Stimulated activated CD4-positive, alpha-beta T cell treated with anti-CD3 and anti-CD28 coated beads, Interleukin-2, amount 100 ng/mL, for 4 hours (primary cell): ENCODE measurements around the gene TIMM44.
"Not testable (repeated sequence)": the region's sequence is repeated elsewhere in the genome, so short reads cannot be mapped to it uniquely, and the experiment has no call there.

Experiments used
- DNase-seq: peaks from one replicate; pipeline ENCODE4 v3.0.0-alpha.2; 2020; ENCODE audit warnings: low read depth

Gene TIMM44

DNA sequence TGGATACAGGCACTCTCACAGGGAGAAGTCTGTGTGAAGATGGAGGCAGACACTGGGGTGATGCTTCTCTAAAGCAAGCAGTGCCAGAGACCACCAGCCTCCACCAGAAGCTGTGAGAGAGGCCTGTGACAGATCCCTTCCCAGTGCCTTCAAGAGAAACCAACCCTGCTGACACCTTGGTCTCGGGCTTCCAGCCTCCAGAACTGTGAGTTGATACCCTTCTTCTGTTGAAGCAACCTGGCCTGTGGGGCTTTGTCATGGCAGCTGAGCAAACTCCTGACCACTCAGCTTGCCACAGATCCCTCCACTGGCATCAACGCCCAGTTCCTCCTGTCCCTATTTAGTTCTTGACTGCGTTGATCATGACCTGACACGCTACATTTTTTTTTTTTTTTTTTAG lies 33.0 kb upstream of the TIMM44 start:
- DNase-seq = no peak

GRCh38 chr19:7975037-7975436 lies 31.6 kb upstream of the TIMM44 start:
- DNase-seq = no peak

GRCh38 chr19:7973883-7974282 lies 30.4 kb upstream of the TIMM44 start:
- DNase-seq = no peak

GRCh38 chr19:7971553-7972520 lies 28.4 kb upstream of the TIMM44 start:
- DNase-seq = no peak

GRCh38 chr19:7970716-7971448 lies 27.4 kb upstream of the TIMM44 start:
- no peak for DNase-seq

DNA sequence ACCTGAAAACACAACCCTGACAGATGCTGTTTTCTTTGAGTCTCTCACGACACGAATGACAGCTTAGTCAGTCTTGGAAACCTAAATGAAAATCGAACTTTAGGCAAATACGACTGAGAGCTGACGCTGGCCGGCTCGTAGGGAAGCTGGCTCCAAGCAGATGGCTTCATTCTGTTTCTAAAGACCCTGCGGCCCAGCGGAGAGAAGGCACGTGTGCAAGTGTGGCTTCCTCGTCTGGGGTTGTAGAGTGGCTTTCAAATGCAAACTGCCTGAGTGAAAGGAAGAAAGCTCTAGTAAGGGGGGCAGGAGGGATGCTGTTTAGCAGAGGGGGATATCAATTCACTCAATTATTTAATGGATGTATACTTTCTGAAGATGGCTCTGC lies 26.1 kb upstream of the TIMM44 start:
- DNase-seq = no peak

DNA sequence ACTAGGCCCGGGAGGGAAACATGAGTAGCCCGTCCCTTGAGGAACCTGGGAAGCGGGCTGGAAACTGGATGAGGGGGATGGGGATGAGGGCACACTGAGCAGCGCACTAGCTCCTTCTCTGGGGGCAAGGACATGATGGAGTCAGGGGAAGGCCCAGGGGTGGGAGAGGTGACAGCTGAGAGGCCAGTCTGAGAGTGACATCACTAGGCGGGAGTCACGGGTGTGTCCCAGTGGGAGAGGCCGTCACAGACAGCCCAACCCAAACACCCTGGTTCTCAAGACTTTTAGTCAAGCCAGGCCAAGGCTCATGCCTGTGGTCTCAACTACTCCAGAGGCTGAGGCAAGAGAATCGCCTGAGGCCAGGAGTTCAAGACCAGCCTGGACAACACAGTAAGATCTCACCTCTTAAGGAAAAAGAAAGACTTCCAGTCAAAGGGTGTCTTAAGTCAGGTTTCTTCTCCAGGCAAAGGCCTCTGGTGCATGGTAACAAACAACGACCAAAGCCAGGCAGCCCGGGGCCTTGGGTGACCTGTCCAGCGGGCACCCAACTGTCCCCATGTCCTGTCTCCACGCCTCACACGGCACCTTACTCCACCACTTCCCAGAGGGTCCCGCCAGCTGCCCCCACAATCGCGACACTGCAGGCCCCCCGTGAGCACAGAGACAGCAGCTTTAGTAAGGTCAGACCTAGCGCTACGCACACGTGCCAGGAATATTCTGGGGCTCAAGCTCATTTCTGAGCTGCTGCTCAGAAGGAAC lies 25.5 kb upstream of the TIMM44 start:
- no peak for DNase-seq

- DNase-seq = no peak
These were observed 24.7 kb upstream of the TIMM44 start for GRCh38 chr19:7968008-7968795.

DNA sequence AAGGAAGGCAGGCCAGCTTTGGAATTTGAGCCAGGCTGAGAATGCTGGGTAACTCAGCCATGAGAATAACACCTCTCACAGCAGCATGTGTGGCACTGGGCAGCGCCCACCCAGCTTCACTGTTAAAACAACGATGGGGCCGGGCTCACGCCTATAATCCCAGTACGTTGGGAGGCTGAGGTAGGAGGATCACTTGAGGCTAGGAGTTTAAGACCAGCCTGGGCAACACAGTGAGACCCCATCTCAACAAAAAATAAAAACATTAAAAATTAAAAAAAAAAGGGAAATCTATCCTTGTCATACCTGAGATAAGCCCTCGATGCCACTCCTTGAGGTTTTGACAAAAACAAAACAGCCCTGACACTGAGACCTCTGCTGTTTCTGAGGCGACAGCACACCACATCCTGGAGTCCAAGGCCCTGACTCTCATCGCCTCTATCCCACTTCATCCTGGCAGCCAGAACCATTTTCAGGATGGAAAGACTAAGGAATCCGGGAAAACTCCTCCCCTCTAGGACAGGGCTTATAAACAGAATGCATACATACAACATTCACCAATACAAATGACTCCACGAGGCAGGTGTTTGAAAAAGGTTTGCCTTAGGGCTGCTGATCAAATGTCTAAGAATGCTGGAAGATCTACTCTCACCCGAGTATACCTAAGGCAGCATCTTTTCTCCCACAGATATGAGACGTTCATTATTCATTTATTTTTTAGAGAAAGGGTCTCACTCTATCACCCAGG lies 22.6 kb upstream of the TIMM44 start:
- DNase-seq = no peak

- DNase-seq = no peak
These were observed 21.9 kb upstream of the TIMM44 start for GRCh38 chr19:7965259-7965841.

DNA sequence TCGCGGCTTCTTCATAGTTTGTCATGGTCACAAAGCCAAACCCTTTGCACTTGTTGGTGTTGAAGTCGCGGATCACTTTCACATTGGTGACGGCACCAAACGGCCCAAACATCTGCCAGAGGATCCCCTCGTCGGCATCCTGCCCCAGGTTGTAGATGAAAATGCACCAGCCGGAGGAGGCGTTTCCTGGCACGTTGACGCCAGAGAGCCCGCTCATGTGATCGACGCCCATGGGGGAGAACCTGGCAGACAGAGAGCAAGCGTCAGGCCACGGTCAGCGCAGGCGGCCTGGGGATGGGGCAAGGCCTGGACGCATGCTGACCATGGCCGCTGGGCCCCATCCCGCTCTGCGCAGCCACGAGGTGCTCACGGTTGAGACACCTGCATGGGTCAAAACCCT lies 20.1 kb upstream of the TIMM44 start:
- no peak for DNase-seq

DNA sequence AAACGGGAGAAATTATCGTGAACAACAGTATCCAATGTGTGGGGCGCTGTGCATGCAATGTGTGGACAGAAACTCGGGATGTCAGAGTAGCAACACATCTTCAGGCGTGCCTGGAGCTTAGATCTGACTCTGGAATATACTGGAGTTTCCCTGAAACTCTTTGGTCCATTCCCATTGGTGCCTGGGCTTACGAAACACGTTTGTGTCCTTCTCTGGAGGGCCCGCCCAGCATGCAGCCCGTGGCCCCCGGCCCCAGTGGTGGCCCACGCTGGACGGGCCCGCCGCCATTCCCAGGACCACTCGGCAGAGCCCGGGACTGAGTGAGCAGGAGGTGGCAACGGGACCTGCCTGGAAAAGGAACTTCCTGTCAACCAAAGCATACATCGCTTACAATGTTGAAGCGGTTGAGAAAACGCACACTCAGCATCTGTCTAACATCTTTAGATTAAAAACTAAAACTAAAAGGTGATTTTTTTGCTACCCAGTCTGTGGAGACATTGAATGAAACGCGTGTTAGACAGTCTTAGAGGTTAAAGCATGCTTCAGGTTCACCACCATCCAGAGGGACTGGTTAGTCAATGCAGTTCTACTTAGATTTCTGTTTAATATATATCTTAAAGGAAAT lies 19.3 kb upstream of the TIMM44 start:
- DNase-seq = no peak

GRCh38 chr19:7961920-7962626 lies 18.6 kb upstream of the TIMM44 start:
- DNase-seq = no peak

DNA sequence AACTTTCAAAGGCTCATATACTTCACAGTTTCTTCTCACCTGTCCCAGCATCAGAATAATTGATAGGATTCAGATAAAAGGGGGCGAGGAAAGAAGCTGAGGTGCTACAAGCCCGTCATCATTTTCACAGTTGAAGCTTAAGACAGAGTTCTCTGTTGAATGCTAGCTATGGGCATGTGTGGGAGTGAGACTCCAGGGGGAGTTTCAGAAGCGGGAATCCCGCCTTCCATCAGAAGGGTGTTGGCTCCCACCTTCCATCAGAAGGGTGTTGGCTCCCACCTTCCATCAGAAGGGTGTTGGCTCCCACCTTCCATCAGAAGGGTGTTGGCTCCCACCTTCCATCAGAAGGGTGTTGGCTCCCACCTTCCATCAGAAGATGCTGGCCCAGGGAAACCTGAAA lies 17.6 kb upstream of the TIMM44 start:
- not testable (repeated sequence) for DNase-seq

DNA sequence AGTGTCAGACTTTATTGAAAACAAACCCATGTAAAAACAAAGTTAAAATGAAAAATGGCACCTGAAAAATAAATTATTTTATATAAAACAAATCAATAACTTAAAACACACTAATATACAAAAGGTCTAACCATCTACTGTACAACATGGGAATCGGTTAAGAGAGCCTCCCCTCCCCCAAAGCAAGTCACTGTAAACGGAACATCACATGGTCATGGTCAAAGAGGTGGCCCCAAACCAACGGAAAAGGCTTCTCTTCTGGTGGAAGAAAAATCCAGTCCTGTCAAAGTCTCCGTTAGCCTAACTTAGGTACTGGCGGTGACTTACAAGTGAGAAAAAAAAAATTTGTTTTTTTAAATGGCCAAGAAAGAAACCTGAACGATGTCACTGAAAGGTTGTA lies 15.7 kb upstream of the TIMM44 start:
- DNase-seq = no peak

DNA sequence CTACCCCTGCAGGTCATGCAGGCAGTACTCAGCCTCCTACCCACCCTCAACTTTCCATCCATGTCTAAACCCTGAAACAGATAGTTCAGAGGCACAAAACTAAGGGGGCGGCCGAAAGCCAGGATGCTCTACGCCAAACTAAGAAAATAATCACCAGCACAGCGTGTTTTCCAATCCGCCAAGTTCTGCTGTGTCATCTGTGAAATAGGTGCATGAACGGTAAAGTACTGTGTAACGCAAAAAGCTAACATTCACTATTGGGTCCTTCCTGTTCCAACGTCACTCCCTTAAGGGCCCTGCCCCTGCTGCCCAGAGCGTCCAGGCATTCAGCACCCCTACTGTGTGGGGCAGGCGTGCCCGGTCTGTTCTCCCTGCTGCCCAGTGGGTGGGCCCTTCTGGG lies 12.2 kb upstream of the TIMM44 start:
- DNase-seq = no peak

GRCh38 chr19:7953576-7953975 lies 10.1 kb upstream of the TIMM44 start:
- DNase-seq = no peak

GRCh38 chr19:7953060-7953459 lies 9.6 kb upstream of the TIMM44 start:
- no peak for DNase-seq

GRCh38 chr19:7947939-7948338 lies 4.5 kb upstream of the TIMM44 start:
- no peak for DNase-seq
